HFFc6 (cell line): Measurements from ENCODE around the gene KIAA1217. TPM values are rescaled to one million over a fixed set of nuclear protein-coding genes. Genes with fewer than 3 reads are reported as not detected.

Experiments
- DNase-seq: peaks from one replicate; pipeline ENCODE4 v3.0.0-alpha.2; 2018
- H3K27ac Mint-ChIP-seq: 2 replicates; pipeline ENCODE4 v1.8.0; 2020; ENCODE audit warnings: mild to moderate bottlenecking, mixed read lengths
- H3K27me3 Mint-ChIP-seq: 2 replicates; pipeline ENCODE4 v1.8.0; 2021; ENCODE audit warnings: mild to moderate bottlenecking, moderate library complexity, mixed read lengths; ENCODE audit not compliant: insufficient read depth
- H3K36me3 Mint-ChIP-seq: 2 replicates; pipeline ENCODE4 v1.8.0; 2021; ENCODE audit warnings: low read depth, mixed read lengths
- H3K4me1 Mint-ChIP-seq: 2 replicates; pipeline ENCODE4 v1.8.0; 2020; ENCODE audit warnings: low read depth, mixed read lengths
- H3K4me3 Mint-ChIP-seq: 2 replicates; pipeline ENCODE4 v1.8.0; 2020; ENCODE audit warnings: mild to moderate bottlenecking, moderate library complexity, mixed read lengths
- H3K9me3 Mint-ChIP-seq: 2 replicates; pipeline ENCODE4 v1.8.0; 2020; ENCODE audit warnings: mild to moderate bottlenecking, mixed read lengths
- total RNA-seq, 6 experiments: library from RNA; stranded (reverse); fragmentation: NEBNext Ultra II Directional; extraction: Animal tissue kit (Norgen Biotek cat#: 25700); gene quantifications; 2 replicates in 1 of 6; 3 replicates in 5 of 6; pipeline ENCODE4 v1.2.3, GENCODE V29; 2021
- TF ChIP-seq, protein P1 (sequence below): fragments of 200-600 bp; sonication (generic); IDR thresholded peaks from 2 replicates; pipeline ENCODE4 v1.5.0; 2021; ENCODE audit warnings: antibody characterized with exemption, mild to moderate bottlenecking

The KIAA1217 gene
- total RNA-seq, 6 experiments from 2014 or later, result 1.3 to 2.1 (median 2.0) TPM

DNA sequence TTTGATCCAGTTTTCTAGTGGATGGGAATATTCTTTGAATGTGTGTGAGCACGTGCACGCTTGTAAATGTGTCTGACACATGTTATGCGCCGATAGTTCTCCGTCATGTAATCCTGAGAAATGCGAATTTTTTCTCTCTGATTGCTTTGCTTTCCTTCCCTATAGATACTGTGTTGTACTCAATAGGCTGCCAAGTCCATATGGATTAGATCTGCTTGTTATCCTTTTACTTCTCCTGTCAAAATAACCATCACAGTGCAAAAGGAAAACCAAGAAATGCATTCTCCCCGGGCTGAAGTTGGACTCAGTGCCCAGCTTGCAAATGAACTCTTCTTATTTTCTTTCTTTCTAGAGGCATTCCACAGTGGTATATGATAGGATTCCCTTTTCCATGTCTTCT lies 131.9 kb downstream of the KIAA1217 start:
- TF ChIP-seq, protein P1, sequence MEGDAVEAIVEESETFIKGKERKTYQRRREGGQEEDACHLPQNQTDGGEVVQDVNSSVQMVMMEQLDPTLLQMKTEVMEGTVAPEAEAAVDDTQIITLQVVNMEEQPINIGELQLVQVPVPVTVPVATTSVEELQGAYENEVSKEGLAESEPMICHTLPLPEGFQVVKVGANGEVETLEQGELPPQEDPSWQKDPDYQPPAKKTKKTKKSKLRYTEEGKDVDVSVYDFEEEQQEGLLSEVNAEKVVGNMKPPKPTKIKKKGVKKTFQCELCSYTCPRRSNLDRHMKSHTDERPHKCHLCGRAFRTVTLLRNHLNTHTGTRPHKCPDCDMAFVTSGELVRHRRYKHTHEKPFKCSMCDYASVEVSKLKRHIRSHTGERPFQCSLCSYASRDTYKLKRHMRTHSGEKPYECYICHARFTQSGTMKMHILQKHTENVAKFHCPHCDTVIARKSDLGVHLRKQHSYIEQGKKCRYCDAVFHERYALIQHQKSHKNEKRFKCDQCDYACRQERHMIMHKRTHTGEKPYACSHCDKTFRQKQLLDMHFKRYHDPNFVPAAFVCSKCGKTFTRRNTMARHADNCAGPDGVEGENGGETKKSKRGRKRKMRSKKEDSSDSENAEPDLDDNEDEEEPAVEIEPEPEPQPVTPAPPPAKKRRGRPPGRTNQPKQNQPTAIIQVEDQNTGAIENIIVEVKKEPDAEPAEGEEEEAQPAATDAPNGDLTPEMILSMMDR, result no peak
- H3K4me1 Mint-ChIP-seq, result peaks cover 43% of the 10 kb centered on the region
- no peaks in the 10 kb centered on the region for H3K36me3 Mint-ChIP-seq
- H3K4me3 Mint-ChIP-seq, result peak overlapping the region; percentile 16; the same call in 1 of the 2 replicates
- no peak for DNase-seq
- peak overlapping the region; percentile 66; the same call in 1 of the 2 replicates for H3K27ac Mint-ChIP-seq
- no peaks in the 10 kb centered on the region; the same call in 1 of the 2 replicates for H3K27me3 Mint-ChIP-seq
- no peaks in the 10 kb centered on the region for H3K9me3 Mint-ChIP-seq

DNA sequence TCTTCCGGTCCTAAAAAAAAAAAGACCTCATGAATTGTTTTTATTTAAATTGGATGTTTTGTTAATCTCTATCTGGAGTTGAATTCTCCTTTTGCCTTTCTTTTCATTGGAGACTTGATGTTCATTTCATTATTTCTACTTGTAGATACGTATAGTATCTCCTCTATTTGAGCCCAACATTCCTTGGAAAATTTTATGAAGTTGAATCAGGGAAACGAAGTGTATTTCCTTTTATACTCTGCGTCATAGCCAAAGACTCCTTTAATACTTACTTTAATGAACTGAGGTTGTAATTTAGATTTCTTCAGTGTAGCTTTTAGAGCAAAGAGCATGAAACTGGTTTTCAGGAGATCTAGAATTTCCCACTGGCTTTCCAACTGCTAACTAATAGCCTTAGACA lies 132.4 kb downstream of the KIAA1217 start:
- no peaks in the 10 kb centered on the region for H3K36me3 Mint-ChIP-seq
- TF ChIP-seq, protein P1, result no peak
- no peaks in the 10 kb centered on the region; the same call in 1 of the 2 replicates for H3K27me3 Mint-ChIP-seq
- DNase-seq, result no peak
- peak overlapping the region; percentile 16; the same call in 1 of the 2 replicates for H3K4me3 Mint-ChIP-seq
- H3K9me3 Mint-ChIP-seq, result no peaks in the 10 kb centered on the region
- peaks cover 43% of the 10 kb centered on the region for H3K4me1 Mint-ChIP-seq
- peak overlapping the region; percentile 66; the same call in 1 of the 2 replicates for H3K27ac Mint-ChIP-seq

DNA sequence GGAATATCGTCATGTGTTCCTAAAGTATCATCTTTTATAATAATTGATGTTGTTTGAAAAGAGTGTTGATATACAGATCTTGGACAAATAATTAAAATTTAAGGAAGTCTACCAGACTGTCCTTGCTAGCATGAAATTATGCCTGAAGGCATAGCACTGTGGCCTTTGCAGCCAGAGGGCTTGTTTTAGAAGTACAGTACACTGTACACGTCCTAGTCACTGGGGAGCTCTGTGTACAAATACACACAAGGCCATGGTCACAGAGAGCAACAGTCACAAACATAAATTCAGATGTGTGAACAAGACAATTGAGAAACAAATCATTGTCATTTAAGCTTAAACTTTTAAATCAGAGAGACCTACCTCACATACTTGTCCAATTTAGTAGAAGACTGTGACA lies 133.0 kb downstream of the KIAA1217 start:
- Mint-ChIP-seq H3K4me3 (no peak overlapping the region), H3K27me3 (no peaks in the 10 kb centered on the region; the same call in 1 of the 2 replicates), H3K4me1 (peaks cover 43% of the 10 kb centered on the region), H3K27ac (peak overlapping the region; percentile 33; the same call in 1 of the 2 replicates), H3K9me3 (no peaks in the 10 kb centered on the region), H3K36me3 (no peaks in the 10 kb centered on the region)
- TF ChIP-seq, protein P1, result no peak
- no peak for DNase-seq

DNA sequence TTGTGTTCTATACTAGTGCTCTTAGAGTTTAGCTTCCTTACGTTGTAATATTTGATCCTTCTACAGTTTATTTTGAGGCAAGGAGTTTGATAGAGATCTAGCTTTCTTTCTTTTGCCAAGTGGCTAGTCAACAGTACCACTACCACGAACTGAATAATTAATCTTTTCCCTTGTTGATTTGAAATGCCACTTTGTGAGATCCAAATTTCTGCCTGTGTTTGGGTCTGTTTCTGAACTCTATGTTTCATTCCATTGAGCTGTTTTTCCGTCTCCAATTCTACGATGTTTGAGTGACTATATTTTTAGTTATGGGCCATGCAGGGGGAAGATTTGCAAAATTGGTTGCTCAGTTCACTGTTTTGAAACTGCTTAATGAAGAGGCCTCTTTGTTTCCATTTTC lies 134.7 kb downstream of the KIAA1217 start:
- peaks cover 44% of the 10 kb centered on the region for H3K4me1 Mint-ChIP-seq
- TF ChIP-seq, protein P1, result no peak
- H3K27me3 Mint-ChIP-seq, result no peaks in the 10 kb centered on the region; the same call in 1 of the 2 replicates
- no peak for DNase-seq
- H3K9me3 Mint-ChIP-seq, result no peaks in the 10 kb centered on the region
- peak overlapping the region; percentile 91 for H3K27ac Mint-ChIP-seq
- H3K4me3 Mint-ChIP-seq, result peak overlapping the region; percentile 75
- no peaks in the 10 kb centered on the region for H3K36me3 Mint-ChIP-seq

DNA sequence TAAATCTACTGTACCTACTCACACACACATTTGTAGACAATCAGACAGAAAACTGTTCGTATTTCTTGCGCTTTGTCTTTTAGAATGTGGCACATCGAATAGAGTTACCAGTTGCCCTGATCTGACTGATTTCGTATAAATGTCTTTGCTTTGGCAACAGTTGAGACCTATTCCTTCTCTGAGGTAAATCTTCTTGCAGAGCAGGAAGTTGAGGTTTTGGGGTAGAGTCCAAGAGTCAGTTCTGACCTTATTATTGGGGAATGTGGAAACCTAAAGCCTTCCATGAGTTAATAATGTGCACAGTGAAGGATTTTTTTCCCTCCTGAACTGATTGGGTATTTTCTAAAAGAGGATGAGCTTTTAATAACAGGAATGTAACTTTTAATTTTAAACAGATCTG lies 135.3 kb downstream of the KIAA1217 start:
- H3K36me3 Mint-ChIP-seq, result no peaks in the 10 kb centered on the region
- H3K4me1 Mint-ChIP-seq, result peaks cover 50% of the 10 kb centered on the region
- TF ChIP-seq, protein P1, result no peak
- H3K27me3 Mint-ChIP-seq, result no peaks in the 10 kb centered on the region; the same call in 1 of the 2 replicates
- peak; percentile 94 for DNase-seq
- peak overlapping the region; percentile 75 for H3K4me3 Mint-ChIP-seq
- H3K9me3 Mint-ChIP-seq, result no peaks in the 10 kb centered on the region
- peak overlapping the region; percentile 91 for H3K27ac Mint-ChIP-seq
